Activated CD8-positive, alpha-beta memory T cell treated with anti-CD3 and anti-CD28 coated beads, Interleukin-2, amount 10 ng/mL, durations not matched to agents 7 days and 5 days (primary cell): ENCODE results near the gene SERPINA1. TPM values are rescaled to one million over a fixed set of nuclear protein-coding genes. Genes with fewer than 3 reads are reported as not detected.
A peak's percentile ranks its signal among the peaks of the same experiment; 100 is the strongest.

Experiments
- ATAC-seq: fragments of 150-1000 bp; cut with Tn5 transposase; one replicate; pipeline ENCODE4 v1.10.0; 2021; ENCODE audit warnings: moderate library complexity
- CTCF ChIA-PET: fragments of 350-600 bp; sonication (Branson Sonifier 250); formaldehyde crosslinking; loops from one replicate; lab custom pipeline; 2021; ENCODE audit warnings: antibody characterized with exemption; lab: Charles Lee
- DNase-seq: peaks from one replicate; pipeline ENCODE4 v3.0.0-alpha.2; 2020
- H3K27ac Mint-ChIP-seq: one replicate; pipeline ENCODE4 v1.8.0; 2021; ENCODE audit warnings: mild to moderate bottlenecking, mixed read lengths
- H3K27me3 Mint-ChIP-seq: one replicate; pipeline ENCODE4 v1.8.0; 2021; ENCODE audit warnings: mixed read lengths
- H3K36me3 Mint-ChIP-seq: one replicate; pipeline ENCODE4 v1.8.0; 2021; ENCODE audit warnings: mild to moderate bottlenecking, mixed read lengths
- H3K4me1 Mint-ChIP-seq: one replicate; pipeline ENCODE4 v1.8.0; 2021; ENCODE audit warnings: mixed read lengths
- H3K4me3 Mint-ChIP-seq: one replicate; pipeline ENCODE4 v1.8.0; 2021; ENCODE audit warnings: mild to moderate bottlenecking, moderate library complexity, mixed read lengths
- H3K9me3 Mint-ChIP-seq: one replicate; pipeline ENCODE4 v1.8.0; 2022; ENCODE audit warnings: low read depth, mixed read lengths
- total RNA-seq, 2 experiments: library from RNA; stranded (reverse); gene quantifications; one replicate each; pipeline ENCODE4 v1.2.3, GENCODE V29; 2021

SERPINA1 gene
- total RNA-seq, 2 experiments from 2014 or later = 0.49 TPM; not detected in 1

- H3K27ac Mint-ChIP-seq = no peak overlapping the region
- no peaks in the 10 kb centered on the region for H3K9me3 Mint-ChIP-seq
- H3K4me1 Mint-ChIP-seq = peaks cover 7% of the 10 kb centered on the region
- ATAC-seq (no peak), DNase-seq (no peak)
- peaks cover 29% of the 10 kb centered on the region for H3K27me3 Mint-ChIP-seq
- H3K4me3 Mint-ChIP-seq = no peak overlapping the region
- CTCF ChIA-PET = no interaction called here
- H3K36me3 Mint-ChIP-seq = no peaks in the 10 kb centered on the region
Measured at GRCh38 chr14:94394581-94395207, 6.3 kb upstream of the SERPINA1 start.

- Mint-ChIP-seq H3K4me3 (no peak overlapping the region), H3K36me3 (no peaks in the 10 kb centered on the region), H3K27me3 (peaks cover 29% of the 10 kb centered on the region), H3K27ac (no peak overlapping the region), H3K9me3 (no peaks in the 10 kb centered on the region), H3K4me1 (peaks cover 7% of the 10 kb centered on the region)
- no peak for DNase-seq
- no peak for ATAC-seq
- CTCF ChIA-PET = no interaction called here
Measured at GRCh38 chr14:94394025-94394493, 5.7 kb upstream of the SERPINA1 start.

GRCh38 chr14:94393474-94393873 is 5.1 kb upstream of the SERPINA1 start:
- H3K4me3 Mint-ChIP-seq = no peak overlapping the region
- no peak for DNase-seq
- H3K36me3 Mint-ChIP-seq = no peaks in the 10 kb centered on the region
- peaks cover 26% of the 10 kb centered on the region for H3K27me3 Mint-ChIP-seq
- CTCF ChIA-PET = no interaction called here
- H3K4me1 Mint-ChIP-seq = peaks cover 7% of the 10 kb centered on the region
- H3K9me3 Mint-ChIP-seq = no peaks in the 10 kb centered on the region
- H3K27ac Mint-ChIP-seq = no peak overlapping the region
- no peak for ATAC-seq

GRCh38 chr14:94392510-94392935 is 4.1 kb upstream of the SERPINA1 start:
- ATAC-seq (peak; percentile 42), DNase-seq (peak; percentile 49)
- Mint-ChIP-seq H3K27me3 (peaks cover 17% of the 10 kb centered on the region), H3K27ac (no peak overlapping the region), H3K4me1 (peaks cover 7% of the 10 kb centered on the region), H3K4me3 (no peak overlapping the region), H3K9me3 (no peaks in the 10 kb centered on the region), H3K36me3 (no peaks in the 10 kb centered on the region)
- CTCF ChIA-PET = no interaction called here

GRCh38 chr14:94391281-94391975 is 3.0 kb upstream of the SERPINA1 start:
- ATAC-seq (no peak), DNase-seq (no peak)
- Mint-ChIP-seq H3K4me1 (peaks cover 7% of the 10 kb centered on the region), H3K27me3 (peaks cover 11% of the 10 kb centered on the region), H3K27ac (no peak overlapping the region), H3K9me3 (no peaks in the 10 kb centered on the region), H3K4me3 (no peak overlapping the region), H3K36me3 (no peaks in the 10 kb centered on the region)
- CTCF ChIA-PET = no interaction called here

- ATAC-seq (no peak), DNase-seq (no peak)
- Mint-ChIP-seq H3K4me1 (peaks cover 7% of the 10 kb centered on the region), H3K27ac (no peak overlapping the region), H3K27me3 (peaks cover 5% of the 10 kb centered on the region), H3K9me3 (no peaks in the 10 kb centered on the region), H3K36me3 (no peaks in the 10 kb centered on the region), H3K4me3 (no peak overlapping the region)
- CTCF ChIA-PET = interaction anchor here (1.3 kb wide), 1 partner anchor 11 kb away, joined by 3 read pairs; no protein-coding TSS in a partner anchor
Measured at GRCh38 chr14:94390372-94391086, 2.1 kb upstream of the SERPINA1 start.

GRCh38 chr14:94389731-94390371 is 1.4 kb upstream of the SERPINA1 start:
- no peak overlapping the region for H3K27ac Mint-ChIP-seq
- CTCF ChIA-PET = interaction anchor here (1.3 kb wide), 1 partner anchor 11 kb away, joined by 3 read pairs; no protein-coding TSS in a partner anchor

GRCh38 chr14:94389104-94389469 is 685 bp upstream of the SERPINA1 start:
- DNase-seq = no peak
- no peak for ATAC-seq
- Mint-ChIP-seq H3K9me3 (no peaks in the 10 kb centered on the region), H3K27ac (no peak overlapping the region), H3K4me1 (peaks cover 7% of the 10 kb centered on the region), H3K27me3 (no peaks in the 10 kb centered on the region), H3K36me3 (no peaks in the 10 kb centered on the region), H3K4me3 (no peak overlapping the region)
- CTCF ChIA-PET = no interaction called here

More at GRCh38 chr14:94389731-94390371, 1.4 kb upstream of the SERPINA1 start:
- ATAC-seq = no peak
- Mint-ChIP-seq H3K27me3 (no peaks in the 10 kb centered on the region), H3K4me3 (no peak overlapping the region), H3K9me3 (no peaks in the 10 kb centered on the region), H3K4me1 (peaks cover 7% of the 10 kb centered on the region), H3K36me3 (no peaks in the 10 kb centered on the region)
- DNase-seq = no peak

GRCh38 chr14:94388027-94388383 is 397 bp downstream of the SERPINA1 start:
- Mint-ChIP-seq H3K4me1 (peaks cover 5% of the 10 kb centered on the region), H3K9me3 (no peaks in the 10 kb centered on the region), H3K4me3 (no peak overlapping the region), H3K27me3 (no peaks in the 10 kb centered on the region), H3K27ac (no peak overlapping the region), H3K36me3 (no peaks in the 10 kb centered on the region)
- CTCF ChIA-PET = interaction anchor here (0.9 kb wide), 1 partner anchor 256 kb away, joined by 3 read pairs; no protein-coding TSS in a partner anchor
- no peak for DNase-seq
- no peak for ATAC-seq

GRCh38 chr14:94387051-94388026 is 1.1 kb downstream of the SERPINA1 start:
- no peak overlapping the region for H3K27ac Mint-ChIP-seq
- no peak overlapping the region for H3K4me3 Mint-ChIP-seq
- ATAC-seq = no peak
- H3K4me1 Mint-ChIP-seq = peaks cover 3% of the 10 kb centered on the region
- CTCF ChIA-PET = interaction anchor here (0.9 kb wide), 1 partner anchor 255 kb away, joined by 3 read pairs; no protein-coding TSS in a partner anchor
- no peaks in the 10 kb centered on the region for H3K9me3 Mint-ChIP-seq
- no peak for DNase-seq
- no peaks in the 10 kb centered on the region for H3K36me3 Mint-ChIP-seq
- H3K27me3 Mint-ChIP-seq = no peaks in the 10 kb centered on the region

GRCh38 chr14:94386085-94387031 is 2.0 kb downstream of the SERPINA1 start:
- CTCF ChIA-PET = interaction anchor here (0.6 kb wide), 1 partner anchor 465 kb away, joined by 3 read pairs; no protein-coding TSS in a partner anchor
- DNase-seq (no peak), ATAC-seq (no peak)
- H3K27ac Mint-ChIP-seq = no peak overlapping the region
- no peaks in the 10 kb centered on the region for H3K27me3 Mint-ChIP-seq
- H3K4me3 Mint-ChIP-seq = no peak overlapping the region
- H3K9me3 Mint-ChIP-seq = no peaks in the 10 kb centered on the region
- H3K4me1 Mint-ChIP-seq = no peaks in the 10 kb centered on the region
- H3K36me3 Mint-ChIP-seq = no peaks in the 10 kb centered on the region
